ENCODE data around the gene CACNA1B.

DNA sequence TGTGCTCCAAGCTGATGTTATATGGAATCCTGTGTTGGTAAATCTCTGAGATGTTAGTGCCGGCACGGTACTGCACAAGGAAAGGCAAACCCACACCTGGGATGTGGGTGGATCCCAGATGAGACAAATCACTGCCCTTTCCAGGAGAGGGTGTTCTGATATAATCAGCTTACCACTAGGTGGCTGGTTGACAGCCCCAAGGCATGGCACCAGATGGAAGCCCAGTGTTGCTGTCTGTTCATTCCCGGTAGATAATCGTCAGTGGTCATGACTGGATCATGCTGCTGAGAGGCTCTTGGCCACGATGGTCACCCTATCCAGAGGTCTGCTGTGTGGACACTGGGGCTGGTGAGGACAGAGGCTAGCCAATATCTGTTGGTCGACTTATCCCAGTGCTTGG, 184.0 kb downstream of the CACNA1B start:
- TF ChIP-seq TAF1 (CRISPR knock-in tag; IDR thresholded peaks at IDR 0.05) (no peak), JUND (CRISPR knock-in tag; IDR thresholded peaks at IDR 0.05) (no peak), YEATS2 (CRISPR knock-in tag; IDR thresholded peaks at IDR 0.05; ENCODE audit: borderline replicate concordance) (no peak), CTCF (CRISPR knock-in tag; IDR thresholded peaks at IDR 0.05) (no peak), POLR2AphosphoS5 (IDR thresholded peaks at IDR 0.05; ENCODE audit: low read depth, low read length) (no peak), CREB1 (IDR thresholded peaks at IDR 0.05) (no peak), CREB1 (CRISPR knock-in tag; IDR thresholded peaks at IDR 0.05) (no peak), ELF3 (CRISPR knock-in tag; IDR thresholded peaks at IDR 0.05) (no peak), PBX3 (CRISPR knock-in tag; IDR thresholded peaks at IDR 0.05; ENCODE audit: borderline replicate concordance) (no peak), SUZ12 (IDR thresholded peaks at IDR 0.05; ENCODE audit: low read depth, low read length) (no peak), TSC22D2 (CRISPR knock-in tag; IDR thresholded peaks at IDR 0.05; ENCODE audit: borderline replicate concordance) (no peak)
- TF ChIP-seq, protein P1, sequence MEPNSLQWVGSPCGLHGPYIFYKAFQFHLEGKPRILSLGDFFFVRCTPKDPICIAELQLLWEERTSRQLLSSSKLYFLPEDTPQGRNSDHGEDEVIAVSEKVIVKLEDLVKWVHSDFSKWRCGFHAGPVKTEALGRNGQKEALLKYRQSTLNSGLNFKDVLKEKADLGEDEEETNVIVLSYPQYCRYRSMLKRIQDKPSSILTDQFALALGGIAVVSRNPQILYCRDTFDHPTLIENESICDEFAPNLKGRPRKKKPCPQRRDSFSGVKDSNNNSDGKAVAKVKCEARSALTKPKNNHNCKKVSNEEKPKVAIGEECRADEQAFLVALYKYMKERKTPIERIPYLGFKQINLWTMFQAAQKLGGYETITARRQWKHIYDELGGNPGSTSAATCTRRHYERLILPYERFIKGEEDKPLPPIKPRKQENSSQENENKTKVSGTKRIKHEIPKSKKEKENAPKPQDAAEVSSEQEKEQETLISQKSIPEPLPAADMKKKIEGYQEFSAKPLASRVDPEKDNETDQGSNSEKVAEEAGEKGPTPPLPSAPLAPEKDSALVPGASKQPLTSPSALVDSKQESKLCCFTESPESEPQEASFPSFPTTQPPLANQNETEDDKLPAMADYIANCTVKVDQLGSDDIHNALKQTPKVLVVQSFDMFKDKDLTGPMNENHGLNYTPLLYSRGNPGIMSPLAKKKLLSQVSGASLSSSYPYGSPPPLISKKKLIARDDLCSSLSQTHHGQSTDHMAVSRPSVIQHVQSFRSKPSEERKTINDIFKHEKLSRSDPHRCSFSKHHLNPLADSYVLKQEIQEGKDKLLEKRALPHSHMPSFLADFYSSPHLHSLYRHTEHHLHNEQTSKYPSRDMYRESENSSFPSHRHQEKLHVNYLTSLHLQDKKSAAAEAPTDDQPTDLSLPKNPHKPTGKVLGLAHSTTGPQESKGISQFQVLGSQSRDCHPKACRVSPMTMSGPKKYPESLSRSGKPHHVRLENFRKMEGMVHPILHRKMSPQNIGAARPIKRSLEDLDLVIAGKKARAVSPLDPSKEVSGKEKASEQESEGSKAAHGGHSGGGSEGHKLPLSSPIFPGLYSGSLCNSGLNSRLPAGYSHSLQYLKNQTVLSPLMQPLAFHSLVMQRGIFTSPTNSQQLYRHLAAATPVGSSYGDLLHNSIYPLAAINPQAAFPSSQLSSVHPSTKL (CRISPR knock-in tag; IDR thresholded peaks at IDR 0.05): no peak
- TF ChIP-seq, protein P2, sequence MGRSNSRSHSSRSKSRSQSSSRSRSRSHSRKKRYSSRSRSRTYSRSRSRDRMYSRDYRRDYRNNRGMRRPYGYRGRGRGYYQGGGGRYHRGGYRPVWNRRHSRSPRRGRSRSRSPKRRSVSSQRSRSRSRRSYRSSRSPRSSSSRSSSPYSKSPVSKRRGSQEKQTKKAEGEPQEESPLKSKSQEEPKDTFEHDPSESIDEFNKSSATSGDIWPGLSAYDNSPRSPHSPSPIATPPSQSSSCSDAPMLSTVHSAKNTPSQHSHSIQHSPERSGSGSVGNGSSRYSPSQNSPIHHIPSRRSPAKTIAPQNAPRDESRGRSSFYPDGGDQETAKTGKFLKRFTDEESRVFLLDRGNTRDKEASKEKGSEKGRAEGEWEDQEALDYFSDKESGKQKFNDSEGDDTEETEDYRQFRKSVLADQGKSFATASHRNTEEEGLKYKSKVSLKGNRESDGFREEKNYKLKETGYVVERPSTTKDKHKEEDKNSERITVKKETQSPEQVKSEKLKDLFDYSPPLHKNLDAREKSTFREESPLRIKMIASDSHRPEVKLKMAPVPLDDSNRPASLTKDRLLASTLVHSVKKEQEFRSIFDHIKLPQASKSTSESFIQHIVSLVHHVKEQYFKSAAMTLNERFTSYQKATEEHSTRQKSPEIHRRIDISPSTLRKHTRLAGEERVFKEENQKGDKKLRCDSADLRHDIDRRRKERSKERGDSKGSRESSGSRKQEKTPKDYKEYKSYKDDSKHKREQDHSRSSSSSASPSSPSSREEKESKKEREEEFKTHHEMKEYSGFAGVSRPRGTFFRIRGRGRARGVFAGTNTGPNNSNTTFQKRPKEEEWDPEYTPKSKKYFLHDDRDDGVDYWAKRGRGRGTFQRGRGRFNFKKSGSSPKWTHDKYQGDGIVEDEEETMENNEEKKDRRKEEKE (IDR thresholded peaks at IDR 0.05): no peak

All from HepG2 (cell line).